HG03196 (cell line): Measurements from ENCODE around the gene PRR7.
A peak's percentile ranks its signal among the peaks of the same experiment; 100 is the strongest.

Source experiments
- ATAC-seq: cut with Tn5 transposase; IDR thresholded peaks from one replicate; pipeline ENCODE4 v1.9.1; 2021; ENCODE audit not compliant: unreplicated experiment

Gene PRR7

DNA sequence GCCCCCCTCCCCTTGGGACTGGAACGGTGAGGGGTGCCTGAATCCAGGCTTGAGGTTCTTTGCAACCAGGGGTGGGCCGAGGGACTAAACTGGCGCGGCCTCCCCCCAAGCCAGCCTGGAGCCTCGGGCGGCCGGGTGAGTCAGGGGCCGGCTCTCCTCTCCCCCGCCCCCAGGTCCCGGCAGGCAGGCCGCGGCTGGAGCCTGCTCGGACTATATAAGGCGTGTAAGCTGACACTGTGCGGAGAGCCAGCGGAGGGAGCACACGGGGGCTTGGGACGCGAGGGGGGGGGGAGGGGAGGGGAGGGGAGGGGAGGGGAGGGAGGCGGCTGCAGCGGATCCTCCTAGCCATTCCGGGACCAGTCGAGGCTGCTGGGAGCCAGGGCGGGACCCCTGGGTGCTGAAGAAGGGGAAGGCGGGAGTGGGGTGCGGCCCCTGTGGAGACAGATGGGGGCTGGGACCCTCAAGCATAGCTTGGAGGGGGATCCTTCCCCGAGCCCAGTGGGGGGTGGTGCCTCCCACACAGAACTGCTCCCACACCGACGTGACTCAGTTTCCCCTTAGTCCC lies 50.2 kb downstream of the PRR7 start:
- ATAC-seq = no peak

- peak; percentile 75 for ATAC-seq
Observed at GRCh38 chr5:177497292-177498012, 50.8 kb downstream of the PRR7 start, which contains the start of gene PDLIM7. Gene PDLIM7 (minus strand): TSS chr5:177497604. CDS start chr5:177496512, 1,092 bp downstream.

DNA sequence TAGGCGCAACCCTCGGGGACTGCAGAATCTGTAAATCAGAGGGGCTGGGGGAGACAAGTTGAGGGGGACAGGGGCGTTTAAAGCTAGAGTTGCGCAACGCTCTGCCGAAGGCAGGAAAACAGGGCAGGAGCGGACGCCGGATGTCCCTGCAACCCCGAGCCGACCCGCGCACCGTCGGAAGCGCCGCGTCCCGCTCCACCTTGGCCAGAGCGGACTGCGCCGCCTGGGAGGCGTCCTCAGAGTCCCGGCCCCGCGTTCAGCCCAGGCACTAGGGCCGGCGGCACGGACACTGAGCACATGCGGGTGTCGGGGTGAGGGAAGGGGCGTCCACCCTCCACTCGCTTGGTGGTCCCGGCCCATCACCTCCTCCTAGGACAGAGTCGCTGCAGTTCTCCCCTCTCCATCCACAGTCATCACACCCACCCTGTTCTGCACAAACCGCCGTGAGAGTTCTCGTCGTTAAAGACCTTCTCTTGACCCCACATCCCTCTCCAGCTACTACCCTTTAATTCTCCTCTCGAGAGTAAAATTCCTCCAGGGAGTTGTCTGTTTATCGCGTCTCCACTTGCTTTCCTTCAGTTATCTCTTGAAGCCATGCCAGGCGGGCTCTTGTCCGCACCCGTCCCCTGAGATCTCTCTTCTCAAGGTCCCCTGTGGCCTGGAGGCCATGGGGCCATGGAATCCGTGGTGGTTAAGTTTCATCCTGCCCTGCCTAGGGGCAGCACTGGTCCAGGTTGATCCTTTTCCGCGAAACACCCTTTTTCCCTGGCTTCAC lies 51.6 kb downstream of the PRR7 start:
- no peak for ATAC-seq

DNA sequence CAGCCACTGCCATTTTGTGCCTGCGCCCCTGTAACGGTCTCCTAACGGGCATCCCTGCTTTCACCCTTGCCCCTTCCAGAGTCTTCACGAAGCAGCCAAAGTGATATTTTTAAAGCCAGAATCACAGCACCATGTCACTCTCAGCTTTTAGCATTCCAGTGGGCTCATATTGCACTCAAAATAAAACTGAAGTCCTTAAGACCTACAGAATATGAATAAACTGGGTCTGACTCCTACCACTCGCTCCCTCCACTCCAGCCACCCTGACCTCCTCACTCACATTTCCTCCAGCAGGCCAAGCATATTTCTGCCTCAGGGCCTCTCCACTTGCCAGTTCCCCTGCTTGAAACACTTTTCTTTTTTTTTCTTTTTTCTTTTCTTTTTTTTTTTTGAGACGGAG lies 53.2 kb downstream of the PRR7 start:
- ATAC-seq = no peak

DNA sequence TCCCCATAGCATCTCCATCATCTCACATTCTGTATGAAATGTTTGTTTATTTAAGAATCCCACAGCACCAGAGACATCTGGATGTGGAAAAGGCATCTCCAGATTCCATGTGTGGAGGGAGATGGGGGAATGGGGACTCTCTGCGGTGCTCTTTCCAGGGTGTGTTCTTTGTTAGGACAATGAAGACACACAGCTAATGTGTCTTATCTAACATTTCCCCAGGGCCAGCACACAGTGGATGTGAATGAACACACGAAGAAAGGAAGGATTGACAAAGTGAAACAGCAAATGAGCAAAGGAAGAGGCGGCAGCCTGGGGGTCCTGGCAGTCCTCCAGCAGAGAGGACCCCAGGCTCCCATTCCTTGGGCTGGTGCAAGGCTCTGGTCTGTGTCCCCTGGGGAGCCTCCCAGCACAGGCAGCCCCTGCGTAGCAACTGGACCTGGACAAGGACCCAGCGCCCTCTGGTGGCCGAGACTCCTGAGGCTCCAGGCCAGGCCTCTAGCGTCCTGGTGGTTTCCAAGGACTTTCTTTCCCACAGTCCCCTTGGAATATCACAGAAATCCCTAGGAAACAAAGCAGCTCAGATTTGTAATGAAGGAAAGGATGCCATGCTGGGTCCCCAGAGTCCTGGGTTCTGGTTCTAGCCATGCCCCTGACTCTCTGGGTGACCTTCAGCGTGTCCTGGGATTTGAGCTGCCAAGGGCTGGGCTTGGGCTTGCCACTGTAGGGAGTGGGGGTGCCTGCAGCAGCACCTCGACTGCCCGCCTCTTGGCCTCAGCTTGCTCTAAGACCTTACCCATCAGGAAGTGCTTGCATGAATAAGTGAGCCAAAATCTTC lies 54.3 kb downstream of the PRR7 start:
- ATAC-seq = no peak

DNA sequence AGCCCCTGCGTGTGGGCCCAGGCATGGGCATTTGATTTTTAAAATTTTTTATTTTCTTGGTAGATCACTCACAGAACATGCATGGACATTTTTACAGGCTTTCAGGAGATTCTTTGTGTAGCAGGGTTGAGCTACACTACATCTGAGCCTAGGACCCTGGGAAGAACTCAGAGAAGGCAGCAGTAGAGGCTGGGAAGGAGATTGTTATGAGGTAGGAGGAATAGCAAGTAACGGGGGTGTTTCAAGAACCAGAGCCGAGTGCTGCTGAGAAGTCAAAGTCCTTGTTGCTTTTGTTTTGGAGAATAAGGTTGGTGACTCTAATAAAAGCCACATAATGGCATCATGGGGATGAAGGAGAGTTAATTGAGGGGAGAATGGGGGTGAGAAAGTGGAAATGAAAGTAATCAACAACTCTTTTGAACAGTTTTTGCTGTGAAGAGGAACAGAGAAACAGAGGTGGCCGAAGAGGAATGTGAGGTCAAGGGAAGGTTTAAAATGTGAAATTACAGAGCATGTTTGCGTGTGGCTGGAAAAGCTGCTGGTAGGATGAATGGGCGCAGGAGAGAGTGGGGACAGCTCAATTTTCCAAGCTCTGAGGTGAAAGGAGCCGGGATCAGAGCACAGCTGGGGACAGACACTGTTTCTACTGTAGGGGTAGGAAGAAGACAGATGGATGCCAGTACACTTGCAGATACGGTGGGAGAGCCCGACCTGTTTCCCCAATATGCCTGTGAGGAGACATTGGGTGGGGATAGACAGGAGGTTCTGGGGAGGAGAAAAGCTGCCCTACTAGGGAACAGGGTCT lies 55.5 kb downstream of the PRR7 start:
- ATAC-seq = no peak

DNA sequence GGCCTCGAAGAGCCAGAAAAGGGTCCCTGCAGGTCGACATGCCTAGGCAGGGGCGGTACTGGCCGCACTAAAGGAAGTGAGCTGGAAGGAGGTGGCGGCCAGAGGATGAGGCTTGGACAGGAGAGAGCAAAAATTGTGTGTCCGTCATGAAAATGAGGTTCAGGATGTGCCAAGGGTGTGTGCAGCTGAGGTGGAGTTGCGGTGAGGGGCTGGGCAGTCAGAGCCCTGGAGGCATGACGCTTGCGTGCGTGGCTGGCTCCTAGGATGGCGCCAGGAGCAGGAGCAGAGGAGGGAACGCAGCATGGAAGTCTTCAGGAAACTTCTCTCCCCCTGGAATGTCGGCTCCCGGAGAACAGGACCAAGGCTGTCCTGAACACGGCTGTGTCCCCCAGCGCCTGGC lies 56.3 kb downstream of the PRR7 start:
- no peak for ATAC-seq

GRCh38 chr5:177503351-177504085 lies 56.9 kb downstream of the PRR7 start:
- ATAC-seq = no peak

- ATAC-seq = no peak
Observed at GRCh38 chr5:177504086-177505056, 57.8 kb downstream of the PRR7 start.

- no peak for ATAC-seq
Observed at GRCh38 chr5:177505075-177505474, 58.5 kb downstream of the PRR7 start.
